Astrocyte of the cerebellum (primary cell): Measurements from ENCODE around the gene CSNK1A1.

Source experiments
- DNase-seq: peaks from one replicate; pipeline ENCODE4 v3.0.0-alpha.2; 2011; ENCODE audit warnings: low read depth
- H3K4me3 ChIP-seq: 2 replicates; pipeline ENCODE4 v1.5.1; 2011; ENCODE audit warnings: mild to moderate bottlenecking, low read depth, low read length, moderate library complexity
- CTCF ChIP-seq: IDR thresholded peaks from 2 replicates; pipeline ENCODE4 v1.5.1; 2012; ENCODE audit warnings: low read length, low read depth, moderate library complexity, mild to moderate bottlenecking; ENCODE audit errors: missing control alignments
- in situ Hi-C: cut with HindIII; loops from 2 replicates; pipeline ENCODE4 v1.10.0; 2017; ENCODE audit warnings: low sequenced_read_pairs

CSNK1A1 gene

DNA sequence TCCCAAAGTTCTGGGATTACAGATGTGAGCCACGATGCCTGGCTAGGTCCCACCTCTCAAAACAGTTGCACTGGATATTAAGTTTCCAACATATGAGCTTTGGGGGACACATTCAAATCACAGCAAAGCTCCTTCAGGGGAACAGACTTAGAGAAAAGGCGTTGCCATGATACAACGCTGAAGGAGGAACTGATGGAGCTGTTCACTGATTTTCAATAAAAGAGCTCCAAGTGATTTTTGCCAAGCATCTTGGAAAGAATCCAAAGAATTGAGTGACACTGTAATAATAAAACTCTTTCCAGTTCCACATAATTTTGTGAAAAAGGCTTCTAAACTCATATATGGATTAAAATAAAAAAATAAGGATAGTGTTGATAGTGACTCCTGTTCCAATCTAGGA lies 72.5 kb downstream of the CSNK1A1 start:
- in situ Hi-C loops = no loop called here
- no peak for DNase-seq
- TF ChIP-seq CTCF = no peak
- no peak overlapping the region for H3K4me3 ChIP-seq

DNA sequence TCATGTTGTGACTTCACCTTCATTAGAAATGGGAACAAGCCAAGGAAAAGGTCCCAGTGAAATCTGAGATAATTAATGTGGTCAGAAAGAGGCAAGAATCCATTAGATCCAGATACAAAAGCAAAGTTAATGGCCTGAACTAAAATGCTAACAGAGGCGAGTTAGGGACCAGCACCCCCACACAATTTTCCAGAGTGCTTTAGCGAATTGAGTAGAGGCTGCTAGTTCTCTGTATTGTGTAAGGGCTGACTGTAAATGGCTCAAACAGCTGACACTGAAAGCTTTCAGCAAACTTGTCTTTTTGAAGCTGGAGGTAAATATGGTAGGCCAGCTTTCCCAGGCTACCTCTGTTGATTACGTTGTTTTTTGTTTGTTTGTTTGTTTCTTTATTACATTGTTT lies 75.5 kb downstream of the CSNK1A1 start:
- TF ChIP-seq CTCF = no peak
- in situ Hi-C loops = no loop called here
- no peak overlapping the region for H3K4me3 ChIP-seq
- no peak for DNase-seq

DNA sequence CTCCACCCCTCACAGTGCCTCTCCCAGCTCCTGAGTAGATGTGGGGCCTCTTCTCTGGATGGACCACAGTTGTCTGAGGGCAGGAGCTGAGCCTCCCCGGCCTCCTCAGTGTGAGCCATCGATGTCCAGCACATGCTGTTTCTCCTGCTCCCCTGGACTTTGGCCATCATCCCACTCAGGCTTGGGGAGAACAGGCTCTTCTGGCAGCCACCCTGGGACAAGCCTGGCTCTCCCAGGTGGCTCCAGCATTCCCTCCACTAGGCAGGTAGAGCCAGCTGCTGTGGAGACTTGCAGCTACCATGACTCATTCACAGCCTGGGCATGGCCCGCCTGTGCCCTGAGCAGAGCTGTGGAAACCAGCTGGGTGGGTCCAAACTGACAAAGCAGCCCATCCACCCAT lies 77.0 kb downstream of the CSNK1A1 start:
- H3K4me3 ChIP-seq = no peak overlapping the region
- TF ChIP-seq CTCF = no peak
- in situ Hi-C loops = no loop called here
- no peak for DNase-seq

DNA sequence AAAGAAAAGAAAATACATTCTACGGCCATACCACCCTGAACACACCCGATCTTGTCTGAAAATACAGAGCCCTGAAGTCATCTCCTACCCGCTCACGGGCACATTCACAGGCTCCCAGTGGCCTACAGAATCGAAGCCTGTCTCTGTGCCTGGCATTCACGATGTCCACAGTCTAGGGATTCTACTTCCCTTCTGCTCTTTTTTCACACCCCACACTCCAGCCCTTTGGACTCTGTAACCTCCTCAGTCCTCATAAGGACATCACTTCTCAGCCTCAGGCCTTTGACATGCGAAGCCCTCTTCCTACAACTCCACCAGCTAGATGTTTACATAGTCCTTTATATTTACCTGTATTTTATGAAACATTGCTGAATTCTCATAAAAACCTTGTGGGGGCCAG lies 77.8 kb downstream of the CSNK1A1 start:
- no peak overlapping the region for H3K4me3 ChIP-seq
- DNase-seq = no peak
- no peak for TF ChIP-seq CTCF
- in situ Hi-C loops = no loop called here

- TF ChIP-seq CTCF = no peak
- in situ Hi-C loops = no loop called here
- no peak for DNase-seq
- H3K4me3 ChIP-seq = no peak overlapping the region
Measured at GRCh38 chr5:149472399-149472798, 78.8 kb downstream of the CSNK1A1 start.

DNA sequence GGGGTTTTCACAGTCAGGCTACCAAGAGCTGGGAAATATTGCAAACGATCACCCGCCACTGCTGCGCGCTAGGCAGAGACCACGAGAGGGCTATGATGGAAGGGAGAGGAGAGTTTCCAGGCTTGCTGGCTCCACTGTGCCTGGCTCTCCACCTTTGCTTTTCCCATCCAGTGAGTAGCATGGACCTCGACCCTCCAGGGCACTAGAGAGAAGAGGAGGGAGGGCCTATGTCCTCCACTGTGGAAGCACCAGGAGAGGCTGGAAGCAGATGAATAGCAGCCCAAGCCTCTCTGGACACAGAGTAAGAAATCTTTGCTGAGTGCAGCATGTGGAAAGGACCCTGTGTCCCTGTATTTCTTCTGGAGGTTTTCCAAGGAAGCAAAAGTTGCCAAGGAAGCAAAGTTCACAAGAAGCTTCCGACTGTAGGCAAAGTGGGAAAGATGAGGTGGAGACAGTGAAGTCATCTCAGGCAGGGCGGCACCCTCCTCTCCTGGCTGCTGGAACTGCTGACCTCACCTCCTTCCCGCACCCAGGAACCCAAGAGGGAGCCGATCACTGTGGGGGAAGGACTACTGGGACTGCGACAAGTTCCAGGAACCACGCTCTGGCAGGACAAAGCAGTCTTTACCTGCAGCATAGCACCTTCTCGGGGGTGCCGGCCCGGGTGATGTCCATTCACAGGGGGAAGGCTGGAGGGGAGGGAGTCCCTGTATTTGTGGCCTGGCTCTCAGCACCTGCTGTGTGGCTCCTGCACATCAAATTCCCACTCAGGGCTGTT lies 79.6 kb downstream of the CSNK1A1 start:
- no peak for DNase-seq
- TF ChIP-seq CTCF = no peak
- in situ Hi-C loops = no loop called here
- no peak overlapping the region for H3K4me3 ChIP-seq
